DOHH2 (cell line): Measurements from ENCODE around the gene DPP6.
"Not testable (repeated sequence)": the region's sequence is repeated elsewhere in the genome, so short reads cannot be mapped to it uniquely, and the experiment has no call there.

Source experiments
- H3F3A ChIP-seq: fragments of 200-600 bp; sonication (generic), shearing (Covaris generic); 2 replicates; pipeline ENCODE4 v1.6.0; 2016; ENCODE audit warnings: antibody characterized with exemption, mild to moderate bottlenecking; ENCODE audit not compliant: control insufficient read depth, insufficient read depth
- H3K27ac ChIP-seq: fragments of 200-600 bp; sonication (generic); 2 replicates; pipeline ENCODE4 v1.5.1; 2014; ENCODE audit warnings: low read depth, mild to moderate bottlenecking, low read length, moderate library complexity
- H3K27me3 ChIP-seq: fragments of 200-600 bp; sonication (generic); 2 replicates; pipeline ENCODE4 v1.6.1; 2014; ENCODE audit warnings: mild to moderate bottlenecking, low read length, mixed read lengths; ENCODE audit not compliant: control insufficient read depth
- H3K36me3 ChIP-seq: fragments of 200-600 bp; sonication (generic); 2 replicates; pipeline ENCODE4 v1.6.1; 2014; ENCODE audit warnings: mild to moderate bottlenecking, low read length, moderate library complexity, mixed read lengths; ENCODE audit not compliant: control insufficient read depth
- H3K4me1 ChIP-seq: fragments of 200-600 bp; sonication (generic); 2 replicates; pipeline ENCODE4 v1.6.1; 2014; ENCODE audit warnings: mild to moderate bottlenecking, low read length, mixed read lengths; ENCODE audit not compliant: control insufficient read depth
- H3K4me2 ChIP-seq: fragments of 200-600 bp; sonication (generic); 2 replicates; pipeline ENCODE4 v1.6.0; 2014; ENCODE audit warnings: mild to moderate bottlenecking, low read length, moderate library complexity
- H3K4me3 ChIP-seq: fragments of 200-600 bp; sonication (generic); 2 replicates; pipeline ENCODE4 v1.5.1; 2014; ENCODE audit warnings: mild to moderate bottlenecking, low read length, mixed read lengths
- H3K79me2 ChIP-seq: fragments of 200-600 bp; sonication (generic); 2 replicates; pipeline ENCODE4 v1.6.1; 2014; ENCODE audit warnings: mild to moderate bottlenecking, low read length, mixed read lengths; ENCODE audit not compliant: control insufficient read depth
- H3K9me2 ChIP-seq: fragments of 200-600 bp; sonication (generic); replicated peaks from 2 replicates; pipeline ENCODE4 v1.6.1; 2014; ENCODE audit warnings: mild to moderate bottlenecking, low read length, mixed read lengths; ENCODE audit not compliant: control insufficient read depth
- H3K9me3 ChIP-seq: fragments of 200-600 bp; sonication (generic); 2 replicates; pipeline ENCODE4 v1.6.1; 2014; ENCODE audit warnings: antibody characterized with exemption, low read length, mixed read lengths; ENCODE audit not compliant: control insufficient read depth, insufficient read depth
- H4K20me1 ChIP-seq: fragments of 200-600 bp; sonication (generic); 2 replicates; pipeline ENCODE4 v1.6.0; 2014; ENCODE audit warnings: low read depth, mild to moderate bottlenecking, antibody characterized with exemption, low read length, moderate library complexity; ENCODE audit not compliant: control insufficient read depth, insufficient read depth

Gene DPP6

DNA sequence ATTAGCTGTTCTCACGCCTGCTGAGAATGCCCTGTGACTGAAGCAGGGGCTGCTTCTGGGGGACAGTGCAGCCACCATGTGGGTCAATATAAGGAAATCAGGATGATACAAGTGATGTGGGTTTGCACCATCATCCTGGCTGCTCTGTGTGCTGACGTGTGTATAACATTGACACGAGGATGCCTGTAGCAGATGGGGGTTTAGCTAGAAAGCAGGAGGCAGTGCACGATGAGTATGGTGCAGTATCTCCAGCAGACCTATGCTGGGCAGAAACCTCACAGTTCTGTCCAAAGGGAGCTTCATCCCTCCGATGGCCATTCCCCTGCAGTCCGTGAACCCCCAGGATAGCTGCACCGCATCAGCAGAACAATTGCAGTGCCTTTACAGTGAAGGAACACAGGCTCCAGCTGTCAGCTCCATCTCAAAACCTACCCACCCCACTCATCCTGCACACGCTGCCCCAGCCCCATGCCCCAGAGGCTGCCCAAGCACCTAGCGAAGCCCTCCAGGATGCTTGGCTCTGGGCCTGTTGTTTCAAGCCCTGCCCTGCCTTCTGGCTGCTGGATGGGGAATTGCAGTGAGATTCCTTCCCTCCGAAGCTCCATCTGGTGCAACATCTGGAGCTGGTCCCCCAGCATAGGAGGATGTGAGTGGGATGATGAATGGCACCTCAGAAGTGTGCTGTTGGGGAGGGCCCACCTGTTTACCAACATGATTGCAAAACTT lies 96.8 kb downstream of the DPP6 start:
- not testable (repeated sequence) for H3K4me2 ChIP-seq

DNA sequence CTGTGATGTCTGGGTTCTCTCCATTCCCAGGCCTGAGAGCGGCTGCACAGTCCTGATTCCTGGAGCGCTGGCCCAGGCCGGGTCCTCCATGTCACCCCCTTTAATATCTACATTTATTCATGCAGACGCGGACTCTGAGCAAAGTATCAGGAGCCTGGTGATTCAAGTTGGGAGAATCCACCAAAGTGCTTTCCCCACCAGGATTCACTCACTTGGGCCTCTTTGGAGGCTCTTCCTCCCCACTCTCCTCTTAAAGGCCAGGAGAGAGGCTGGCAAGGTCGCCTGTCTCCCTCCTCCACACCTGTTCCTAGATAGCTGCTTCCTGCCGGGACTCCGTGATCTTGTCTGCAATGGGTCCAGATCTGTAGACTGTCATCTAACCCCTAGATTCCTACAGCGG lies 98.5 kb downstream of the DPP6 start:
- not testable (repeated sequence) for H3K79me2 ChIP-seq, H3F3A ChIP-seq, H3K9me3 ChIP-seq, H3K36me3 ChIP-seq, H4K20me1 ChIP-seq, H3K4me2 ChIP-seq, H3K4me3 ChIP-seq, H3K4me1 ChIP-seq, H3K27me3 ChIP-seq, H3K9me2 ChIP-seq, H3K27ac ChIP-seq

More for the DNA sequence above, 96.8 kb downstream of the DPP6 start:
- not testable (repeated sequence) for H3K9me3 ChIP-seq, H3F3A ChIP-seq, H4K20me1 ChIP-seq, H3K79me2 ChIP-seq, H3K9me2 ChIP-seq, H3K4me3 ChIP-seq, H3K27ac ChIP-seq, H3K4me1 ChIP-seq, H3K36me3 ChIP-seq, H3K27me3 ChIP-seq

DNA sequence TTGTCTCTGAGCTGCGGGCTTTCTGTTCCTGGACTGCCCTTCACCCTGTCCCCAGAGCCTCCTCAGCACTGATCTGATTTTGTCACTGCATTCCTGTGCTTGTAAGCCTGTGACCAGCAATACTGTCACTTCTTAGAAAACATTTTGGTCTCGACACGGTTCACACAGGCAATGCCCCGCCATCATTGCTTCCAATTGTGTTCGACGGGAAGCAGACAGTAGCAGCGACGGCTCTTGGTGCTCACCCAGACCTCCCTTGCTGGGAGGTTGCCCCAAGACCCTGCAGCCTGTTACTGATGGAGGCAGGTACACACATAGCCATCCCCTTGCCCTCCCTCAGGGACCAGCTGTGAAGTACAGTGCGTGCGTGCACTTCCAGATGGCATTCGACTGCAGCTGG lies 99.1 kb downstream of the DPP6 start:
- H3K4me2 ChIP-seq, H3F3A ChIP-seq, H3K79me2 ChIP-seq, H3K27ac ChIP-seq, H3K9me2 ChIP-seq, H3K9me3 ChIP-seq, H4K20me1 ChIP-seq, H3K4me3 ChIP-seq, H3K4me1 ChIP-seq, H3K36me3 ChIP-seq, H3K27me3 ChIP-seq: not testable (repeated sequence)

DNA sequence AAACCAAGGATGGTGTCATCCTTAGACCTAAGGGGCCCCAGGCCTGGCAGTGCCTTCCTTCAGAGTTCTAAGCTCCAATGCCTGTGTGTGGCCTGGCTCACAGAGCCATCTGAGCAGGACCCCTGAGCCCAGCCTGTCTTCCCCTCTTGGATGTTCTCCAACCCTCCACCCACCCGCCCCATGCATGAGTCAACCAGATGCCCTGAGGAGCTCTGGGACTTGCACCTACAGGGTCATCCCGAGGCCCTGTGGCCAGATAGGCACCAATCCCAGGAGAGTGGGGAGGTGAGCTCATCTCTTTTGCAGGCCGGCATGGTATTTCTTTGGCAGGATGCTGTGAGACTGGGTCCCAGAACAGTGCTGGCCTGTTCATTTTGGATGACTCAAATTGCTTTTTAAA lies 103.7 kb downstream of the DPP6 start:
- not testable (repeated sequence) for H3K4me1 ChIP-seq, H3K79me2 ChIP-seq, H3K9me2 ChIP-seq, H3K4me3 ChIP-seq, H4K20me1 ChIP-seq, H3K4me2 ChIP-seq, H3K27ac ChIP-seq, H3K9me3 ChIP-seq, H3K36me3 ChIP-seq, H3F3A ChIP-seq, H3K27me3 ChIP-seq

DNA sequence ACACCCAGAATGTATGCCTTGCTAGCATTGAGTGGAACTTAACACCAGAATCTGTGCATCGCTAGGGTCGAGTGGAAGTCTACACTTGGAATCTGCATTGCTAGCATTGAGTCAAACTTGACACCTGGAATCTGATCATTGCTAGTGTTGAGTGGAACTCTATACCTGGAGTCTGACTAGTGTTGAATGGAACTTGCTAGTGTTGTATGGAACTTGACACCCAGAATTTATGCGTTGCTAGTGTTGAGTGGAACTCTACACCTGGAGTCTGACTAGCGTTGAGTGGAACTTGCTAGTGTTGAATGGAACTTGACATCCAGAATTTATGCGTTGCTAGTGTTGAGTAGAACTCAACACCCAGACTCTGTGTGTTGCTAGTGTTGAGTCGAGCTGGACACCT lies 110.7 kb downstream of the DPP6 start:
- H3K4me1 ChIP-seq, H3K27ac ChIP-seq, H3K9me3 ChIP-seq, H4K20me1 ChIP-seq, H3K27me3 ChIP-seq, H3F3A ChIP-seq, H3K36me3 ChIP-seq, H3K4me3 ChIP-seq, H3K4me2 ChIP-seq, H3K9me2 ChIP-seq, H3K79me2 ChIP-seq: not testable (repeated sequence)

DNA sequence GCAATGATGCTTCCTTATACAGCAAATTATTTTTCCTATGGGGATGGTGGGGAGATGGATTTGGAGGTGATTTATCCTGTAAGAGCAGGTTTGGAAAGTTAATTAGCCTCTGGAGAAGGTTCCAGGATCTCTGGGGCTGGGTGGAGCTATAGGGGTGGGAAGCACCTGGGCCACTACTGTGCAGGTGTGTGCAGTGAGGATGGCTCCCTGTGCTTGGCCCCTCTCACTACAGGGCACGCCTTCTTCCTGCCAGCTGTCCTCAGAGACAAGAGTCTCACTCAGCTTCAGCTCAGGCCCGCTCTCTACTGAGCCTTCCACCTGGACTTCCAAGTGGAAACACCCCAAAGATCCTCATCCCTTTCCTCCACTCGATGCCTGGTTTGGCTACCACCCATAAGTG lies 111.4 kb downstream of the DPP6 start:
- not testable (repeated sequence) for H4K20me1 ChIP-seq, H3K4me2 ChIP-seq, H3K9me3 ChIP-seq, H3K27me3 ChIP-seq, H3K36me3 ChIP-seq, H3K4me1 ChIP-seq, H3K9me2 ChIP-seq, H3K79me2 ChIP-seq, H3K4me3 ChIP-seq, H3F3A ChIP-seq, H3K27ac ChIP-seq
